HL-60 (cell line): ENCODE data around the gene CST4.

Experiments
- DNase-seq, 2 experiments: peaks; one replicate each; pipeline ENCODE4 v3.0.0-alpha.2; 2010 to 2020; ENCODE audit warnings: low read depth in 1 of 2, low spot score in 1 of 2
- H3K27ac ChIP-seq: fragments of 250-450 bp; sonication (Bioruptor Pico); replicated peaks from 2 replicates; pipeline ENCODE4 v1.5.1; 2020; ENCODE audit warnings: mild to moderate bottlenecking, moderate library complexity
- H3K27me3 ChIP-seq: fragments of 250-450 bp; sonication (Bioruptor Pico); 2 replicates; pipeline ENCODE4 v1.5.1; 2021; ENCODE audit warnings: mild to moderate bottlenecking, moderate library complexity; ENCODE audit not compliant: insufficient read depth, poor library complexity, severe bottlenecking
- H3K4me3 ChIP-seq: replicated peaks from 2 replicates; pipeline ENCODE4 v1.5.1; 2011; ENCODE audit warnings: mild to moderate bottlenecking, control low read depth, low read length; ENCODE audit not compliant: insufficient read depth
- CTCF ChIP-seq: IDR thresholded peaks from one replicate; pipeline ENCODE4 v1.5.1; 2011; ENCODE audit warnings: low read length, control low read depth, inconsistent platforms; ENCODE audit not compliant: insufficient read depth
- GABPA ChIP-seq: IDR thresholded peaks from 2 replicates; pipeline ENCODE4 v1.6.1; 2012; ENCODE audit warnings: low read depth
- POLR2AphosphoS5 ChIP-seq: IDR thresholded peaks from 2 replicates; pipeline ENCODE4 v1.6.1; 2012; ENCODE audit warnings: low read depth
- REST ChIP-seq: IDR thresholded peaks from 2 replicates; pipeline ENCODE4 v1.6.1; 2012; ENCODE audit warnings: low read depth; ENCODE audit not compliant: insufficient replicate concordance
- SPI1 ChIP-seq: IDR thresholded peaks from 2 replicates; pipeline ENCODE4 v1.6.1; 2012; ENCODE audit warnings: low read depth, mild to moderate bottlenecking, borderline replicate concordance

CST4 gene

GRCh38 chr20:23640018-23640601, 48.7 kb downstream of the CST4 start:
- Histone ChIP-seq H3K4me3 (no peak overlapping the region), H3K27ac (no peak overlapping the region), H3K27me3 (no peaks in the 10 kb centered on the region)
- no peak for DNase-seq
- no peak for TF ChIP-seq CTCF
- no peak for TF ChIP-seq GABPA
- no peak for TF ChIP-seq SPI1
- TF ChIP-seq REST, result no peak
- TF ChIP-seq POLR2AphosphoS5, result no peak

GRCh38 chr20:23639490-23639958, 49.3 kb downstream of the CST4 start:
- no peak for TF ChIP-seq SPI1
- TF ChIP-seq CTCF, result no peak
- no peak for TF ChIP-seq GABPA
- DNase-seq, result no peak
- H3K27ac ChIP-seq, result no peak overlapping the region
- no peak overlapping the region for H3K4me3 ChIP-seq
- H3K27me3 ChIP-seq, result no peaks in the 10 kb centered on the region

- Histone ChIP-seq H3K27me3 (no peaks in the 10 kb centered on the region), H3K4me3 (peak overlapping the region; percentile 68), H3K27ac (no peak overlapping the region)
- no peak for TF ChIP-seq REST
- no peak for TF ChIP-seq SPI1
- TF ChIP-seq GABPA, result no peak
- TF ChIP-seq CTCF, result no peak
- no peak for TF ChIP-seq POLR2AphosphoS5
- DNase-seq, result no peak
These were observed 50.5 kb downstream of the CST4 start for GRCh38 chr20:23638309-23638708.
